Esophagus squamous epithelium (tissue), 5 donors: Measurements from ENCODE around the gene KDM1B. TPM values are rescaled to one million over a fixed set of nuclear protein-coding genes. Genes with fewer than 3 reads are reported as not detected.
"Not testable (repeated sequence)": the region's sequence is repeated elsewhere in the genome, so short reads cannot be mapped to it uniquely, and the experiment has no call there.

Experiments
- DNase-seq: peaks from one replicate; lab custom pipeline; 2025; lab: John Stamatoyannopoulos, UW
- H3K27ac ChIP-seq, 4 donors: fragments of 200-600 bp; sonication (generic); one replicate each; pipeline ENCODE4 v1.5.1; 2016 to 2019; ENCODE audit warnings: mild to moderate bottlenecking in 1 of 4
- H3K27me3 ChIP-seq, 4 donors: fragments of 200-600 bp; sonication (generic); 1 replicate in 3 of 4; 2 replicates in 1 of 4; pipeline versions ENCODE4 v1.5.1 to v1.6.0; 2017 to 2021; ENCODE audit warnings: antibody characterized with exemption in 1 of 4
- H3K36me3 ChIP-seq, 3 donors: fragments of 200-600 bp; sonication (generic); one replicate each; pipeline ENCODE4 v1.5.1; 2016 to 2019
- H3K4me1 ChIP-seq, 3 donors: fragments of 200-600 bp; sonication (generic); one replicate each; pipeline ENCODE4 v1.5.1; 2017 to 2019
- H3K4me3 ChIP-seq, 4 donors: fragments of 200-600 bp; sonication (generic); 1 replicate in 3 of 4; 2 replicates in 1 of 4; pipeline ENCODE4 v1.5.1; 2016 to 2019; ENCODE audit warnings: mild to moderate bottlenecking in 2 of 4, moderate library complexity in 1 of 4
- H3K9me3 ChIP-seq, 3 donors: fragments of 200-600 bp; sonication (generic); one replicate each; pipeline ENCODE4 v1.5.1; 2016 to 2019
- CTCF ChIP-seq, 6 experiments: fragments of 450-650 bp in 4 of 6; fragments of 200-600 bp in 2 of 6; sonication (generic) in 2 of 6; IDR thresholded peaks; one replicate each; pipeline ENCODE4 v1.5.1; 2016 to 2019; ENCODE audit warnings: antibody characterized with exemption in 6 of 6, mild to moderate bottlenecking in 4 of 6, moderate library complexity in 4 of 6
- POLR2A ChIP-seq, 4 donors: fragments of 450-650 bp; IDR thresholded peaks; one replicate each; pipeline ENCODE4 v1.6.1; 2017; ENCODE audit warnings: antibody characterized with exemption in 4 of 4, mild to moderate bottlenecking in 4 of 4, moderate library complexity in 3 of 4
- WGBS, 2 donors: methylation state at CpG; one replicate each; pipeline ENCODE4 v1.1.5; 2018; 5-methylcytosine and 5-hydroxymethylcytosine counted together
- intact Hi-C: fragments of 100-400 bp; cut with DNase I; formaldehyde crosslinking; loops from one replicate; pipeline ENCODE4 v1.15.0; 2022
- total RNA-seq, 4 donors: library from RNA; depleted of rRNA; stranded (reverse); fragments of >200 nt; gene quantifications; one replicate each; pipeline ENCODE4 v1.1.0, GENCODE V29; 2016
- donor health status: DM: yes; HTN: yes; CAD: no.

Gene KDM1B
- total RNA-seq, 4 donors from 2014 or later: 12.2 to 24.5 (median 18.2) TPM

GRCh38 chr6:18166312-18167036 is 11.3 kb downstream of the KDM1B start:
- Histone ChIP-seq H3K27me3 (no peaks in the 10 kb centered on the region), H3K27ac (no peak overlapping the region), H3K4me1 (peaks cover 0 to 3% (median 0%) of the 10 kb centered on the region in 3 donors), H3K36me3 (peaks cover 0 to 99% (median 0%) of the 10 kb centered on the region in 3 donors), H3K4me3 (no peak overlapping the region), H3K9me3 (peaks cover 0 to 7% (median 0%) of the 10 kb centered on the region in 3 donors)
- 86 to 88% methylated on average over 2 of the region's 2 CpGs for WGBS, 2 donors
- TF ChIP-seq CTCF (IDR thresholded peaks at IDR 0.05): no peak
- no peak for DNase-seq
- intact Hi-C loops: no loop called here

GRCh38 chr6:18168264-18168663 is 13.0 kb downstream of the KDM1B start:
- WGBS, 2 donors: 96 to 97% methylated on average over 3 of the region's 3 CpGs
- H3K4me3 ChIP-seq: no peak overlapping the region
- H3K36me3 ChIP-seq: peaks cover 0 to 99% (median 0%) of the 10 kb centered on the region in 3 donors
- H3K4me1 ChIP-seq: no peaks in the 10 kb centered on the region
- TF ChIP-seq CTCF (IDR thresholded peaks at IDR 0.05): no peak
- no peak for TF ChIP-seq POLR2A (IDR thresholded peaks at IDR 0.05)
- H3K27me3 ChIP-seq: no peaks in the 10 kb centered on the region
- no peak for DNase-seq
- intact Hi-C loops: no loop called here
- no peak overlapping the region for H3K27ac ChIP-seq
- peaks cover 0 to 7% (median 0%) of the 10 kb centered on the region in 3 donors for H3K9me3 ChIP-seq

GRCh38 chr6:18171871-18172270 is 16.6 kb downstream of the KDM1B start:
- intact Hi-C loops: no loop called here
- 73 to 82% methylated on average over 7 of the region's 7 CpGs for WGBS, 2 donors
- Histone ChIP-seq H3K4me3 (no peak overlapping the region), H3K27ac (no peak overlapping the region), H3K36me3 (peaks cover 0 to 86% (median 0%) of the 10 kb centered on the region in 3 donors), H3K4me1 (no peaks in the 10 kb centered on the region), H3K9me3 (peaks cover 0 to 7% (median 0%) of the 10 kb centered on the region in 3 donors), H3K27me3 (no peaks in the 10 kb centered on the region)
- no peak for DNase-seq
- no peak for TF ChIP-seq CTCF (IDR thresholded peaks at IDR 0.05)
- no peak for TF ChIP-seq POLR2A (IDR thresholded peaks at IDR 0.05)

- H3K27me3 ChIP-seq, intact Hi-C loops, H3K27ac ChIP-seq, DNase-seq, H3K4me1 ChIP-seq, H3K9me3 ChIP-seq, H3K4me3 ChIP-seq: not testable (repeated sequence)
- H3K36me3 ChIP-seq: peaks cover 0 to 71% (median 0%) of the 10 kb centered on the region in 3 donors
- 83 to 84% methylated on average over 4 of the region's 4 CpGs for WGBS, 2 donors
Observed at GRCh38 chr6:18176198-18176597, 21.0 kb downstream of the KDM1B start.

- 87% methylated on average over 4 of the region's 4 CpGs for WGBS, 2 donors
- no peak overlapping the region for H3K27ac ChIP-seq
Observed at GRCh38 chr6:18177286-18177965, 22.2 kb downstream of the KDM1B start.

More at GRCh38 chr6:18177286-18177965, 22.2 kb downstream of the KDM1B start:
- H3K4me1 ChIP-seq: no peaks in the 10 kb centered on the region
- DNase-seq: no peak
- no peak for TF ChIP-seq CTCF (IDR thresholded peaks at IDR 0.05)
- no peak for TF ChIP-seq POLR2A (IDR thresholded peaks at IDR 0.05)
- no peaks in the 10 kb centered on the region for H3K27me3 ChIP-seq
- H3K9me3 ChIP-seq: no peaks in the 10 kb centered on the region
- peaks cover 0 to 60% (median 0%) of the 10 kb centered on the region in 3 donors for H3K36me3 ChIP-seq
- intact Hi-C loops: no loop called here
- no peak overlapping the region for H3K4me3 ChIP-seq
